Measurements from ENCODE around the gene RIPK1. TPM values are rescaled to one million over a fixed set of nuclear protein-coding genes. Genes with fewer than 3 reads are reported as not detected.

Gene RIPK1
- total RNA-seq, 1 experiment from 2014 or later: 15.5 TPM

DNA sequence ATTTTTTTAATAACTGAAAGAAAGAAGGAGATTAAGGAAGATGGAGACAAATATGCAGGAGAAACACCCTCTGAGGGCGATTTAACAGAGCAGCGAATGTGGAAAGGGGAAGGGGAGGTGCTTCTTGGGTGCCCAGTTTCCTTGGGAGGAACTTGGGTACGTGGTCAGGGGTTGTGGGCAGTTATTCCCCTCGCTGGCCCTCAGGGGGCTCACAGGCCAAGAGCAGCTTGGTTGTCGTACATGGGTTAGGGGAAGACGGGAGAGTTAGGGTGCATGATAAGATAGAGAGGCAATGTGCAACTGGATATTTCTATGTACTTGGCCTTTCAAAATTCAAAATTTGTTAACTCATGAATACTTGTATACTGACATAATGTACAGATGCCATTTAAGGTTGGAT, 96.1 kb downstream of the RIPK1 start:
- no peaks in the 10 kb centered on the region for H3K36me3 ChIP-seq (ENCODE audit: control insufficient read depth, insufficient read depth, low read length)
- H3K4me1 ChIP-seq: peaks cover 40% of the 10 kb centered on the region
- Mint-ChIP-seq H3K4me1 (ENCODE audit: low read depth, unreplicated experiment) (peaks cover 39% of the 10 kb centered on the region), H3K9me3 (ENCODE audit: unreplicated experiment) (no peaks in the 10 kb centered on the region), H3K27ac (ENCODE audit: unreplicated experiment) (no peak overlapping the region), H3K27me3 (ENCODE audit: insufficient read depth, unreplicated experiment) (no peaks in the 10 kb centered on the region), H3K4me3 (ENCODE audit: unreplicated experiment) (no peak overlapping the region), H3K36me3 (ENCODE audit: insufficient read depth, unreplicated experiment) (peaks cover 6% of the 10 kb centered on the region)
- no peaks in the 10 kb centered on the region for H3K9me3 ChIP-seq
- TF ChIP-seq, protein P1, sequence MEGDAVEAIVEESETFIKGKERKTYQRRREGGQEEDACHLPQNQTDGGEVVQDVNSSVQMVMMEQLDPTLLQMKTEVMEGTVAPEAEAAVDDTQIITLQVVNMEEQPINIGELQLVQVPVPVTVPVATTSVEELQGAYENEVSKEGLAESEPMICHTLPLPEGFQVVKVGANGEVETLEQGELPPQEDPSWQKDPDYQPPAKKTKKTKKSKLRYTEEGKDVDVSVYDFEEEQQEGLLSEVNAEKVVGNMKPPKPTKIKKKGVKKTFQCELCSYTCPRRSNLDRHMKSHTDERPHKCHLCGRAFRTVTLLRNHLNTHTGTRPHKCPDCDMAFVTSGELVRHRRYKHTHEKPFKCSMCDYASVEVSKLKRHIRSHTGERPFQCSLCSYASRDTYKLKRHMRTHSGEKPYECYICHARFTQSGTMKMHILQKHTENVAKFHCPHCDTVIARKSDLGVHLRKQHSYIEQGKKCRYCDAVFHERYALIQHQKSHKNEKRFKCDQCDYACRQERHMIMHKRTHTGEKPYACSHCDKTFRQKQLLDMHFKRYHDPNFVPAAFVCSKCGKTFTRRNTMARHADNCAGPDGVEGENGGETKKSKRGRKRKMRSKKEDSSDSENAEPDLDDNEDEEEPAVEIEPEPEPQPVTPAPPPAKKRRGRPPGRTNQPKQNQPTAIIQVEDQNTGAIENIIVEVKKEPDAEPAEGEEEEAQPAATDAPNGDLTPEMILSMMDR (IDR thresholded peaks at IDR 0.05; ENCODE audit: insufficient read depth in 1 of 2, low read depth in 1 of 2, low read length in 1 of 2, severe bottlenecking in 1 of 2, unreplicated experiment in 1 of 2): no peak
- no peak for DNase-seq
- no TSS peak for BruUV-seq (replicated peaks)
- no peaks in the 10 kb centered on the region for H3K27me3 ChIP-seq (replicated peaks; ENCODE audit: control insufficient read depth, insufficient read depth, low read length)
- CTCF ChIA-PET: interaction anchor here (0.6 to 1.9 kb wide), 2 partner anchors 87 to 142 kb away, joined by 3 to 4 read pairs; no protein-coding TSS in a partner anchor
- POLR2A ChIA-PET: no interaction called here
- intact Hi-C loops (cut with micrococcal nuclease; ENCODE audit: unreplicated experiment): no loop called here
- no peak overlapping the region for H3K4me3 ChIP-seq (ENCODE audit: low read depth, low read length)

Other genes with a start within 250 kb of the RIPK1 start
- gene SERPINB1, start 226.6 kb upstream of the RIPK1 start, total RNA-seq (2022): 75.6 and 81.9 TPM in 2 replicates
- 3.1 and 3.5 TPM in 2 replicates for gene SERPINB9, start 165.2 kb upstream of the RIPK1 start, total RNA-seq (2022)
- 57.0 and 60.0 TPM in 2 replicates for gene SERPINB6, start 96.9 kb upstream of the RIPK1 start, total RNA-seq (2022)
- 35.8 and 37.2 TPM in 2 replicates for gene NQO2, start 68.6 kb upstream of the RIPK1 start, total RNA-seq (2022)
- 29.5 and 31.5 TPM in 2 replicates for gene BPHL, start 50.2 kb downstream of the RIPK1 start, total RNA-seq (2022)
- 89.8 and 90.7 TPM in 2 replicates for gene TUBB2A, start 89.0 kb downstream of the RIPK1 start, total RNA-seq (2022)
- gene TUBB2B, start 159.2 kb downstream of the RIPK1 start, total RNA-seq (2022): 143 and 150 TPM in 2 replicates
- gene PSMG4, start 190.5 kb downstream of the RIPK1 start, total RNA-seq (2022): 20.9 and 21.3 TPM in 2 replicates